Esophagus mucosa (tissue), 1 donor: ENCODE data around the gene TXNDC16. TPM values are rescaled to one million over a fixed set of nuclear protein-coding genes. Genes with fewer than 3 reads are reported as not detected.
"Not testable (repeated sequence)": the region's sequence is repeated elsewhere in the genome, so short reads cannot be mapped to it uniquely, and the experiment has no call there.

Experiments used
- ATAC-seq: fragments of 200-7000 bp; cut with Tn5 transposase; one replicate; pipeline ENCODE4 v1.9.1; 2020
- total RNA-seq: library from RNA; stranded (reverse); gene quantifications from one replicate; pipeline ENCODE4 v1.2.4, GENCODE V29; 2023
- donor health status: DM: yes; HTN: yes; CAD: no.

The TXNDC16 gene, protein sequence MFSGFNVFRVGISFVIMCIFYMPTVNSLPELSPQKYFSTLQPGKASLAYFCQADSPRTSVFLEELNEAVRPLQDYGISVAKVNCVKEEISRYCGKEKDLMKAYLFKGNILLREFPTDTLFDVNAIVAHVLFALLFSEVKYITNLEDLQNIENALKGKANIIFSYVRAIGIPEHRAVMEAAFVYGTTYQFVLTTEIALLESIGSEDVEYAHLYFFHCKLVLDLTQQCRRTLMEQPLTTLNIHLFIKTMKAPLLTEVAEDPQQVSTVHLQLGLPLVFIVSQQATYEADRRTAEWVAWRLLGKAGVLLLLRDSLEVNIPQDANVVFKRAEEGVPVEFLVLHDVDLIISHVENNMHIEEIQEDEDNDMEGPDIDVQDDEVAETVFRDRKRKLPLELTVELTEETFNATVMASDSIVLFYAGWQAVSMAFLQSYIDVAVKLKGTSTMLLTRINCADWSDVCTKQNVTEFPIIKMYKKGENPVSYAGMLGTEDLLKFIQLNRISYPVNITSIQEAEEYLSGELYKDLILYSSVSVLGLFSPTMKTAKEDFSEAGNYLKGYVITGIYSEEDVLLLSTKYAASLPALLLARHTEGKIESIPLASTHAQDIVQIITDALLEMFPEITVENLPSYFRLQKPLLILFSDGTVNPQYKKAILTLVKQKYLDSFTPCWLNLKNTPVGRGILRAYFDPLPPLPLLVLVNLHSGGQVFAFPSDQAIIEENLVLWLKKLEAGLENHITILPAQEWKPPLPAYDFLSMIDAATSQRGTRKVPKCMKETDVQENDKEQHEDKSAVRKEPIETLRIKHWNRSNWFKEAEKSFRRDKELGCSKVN
- total RNA-seq = 3.5 TPM

DNA sequence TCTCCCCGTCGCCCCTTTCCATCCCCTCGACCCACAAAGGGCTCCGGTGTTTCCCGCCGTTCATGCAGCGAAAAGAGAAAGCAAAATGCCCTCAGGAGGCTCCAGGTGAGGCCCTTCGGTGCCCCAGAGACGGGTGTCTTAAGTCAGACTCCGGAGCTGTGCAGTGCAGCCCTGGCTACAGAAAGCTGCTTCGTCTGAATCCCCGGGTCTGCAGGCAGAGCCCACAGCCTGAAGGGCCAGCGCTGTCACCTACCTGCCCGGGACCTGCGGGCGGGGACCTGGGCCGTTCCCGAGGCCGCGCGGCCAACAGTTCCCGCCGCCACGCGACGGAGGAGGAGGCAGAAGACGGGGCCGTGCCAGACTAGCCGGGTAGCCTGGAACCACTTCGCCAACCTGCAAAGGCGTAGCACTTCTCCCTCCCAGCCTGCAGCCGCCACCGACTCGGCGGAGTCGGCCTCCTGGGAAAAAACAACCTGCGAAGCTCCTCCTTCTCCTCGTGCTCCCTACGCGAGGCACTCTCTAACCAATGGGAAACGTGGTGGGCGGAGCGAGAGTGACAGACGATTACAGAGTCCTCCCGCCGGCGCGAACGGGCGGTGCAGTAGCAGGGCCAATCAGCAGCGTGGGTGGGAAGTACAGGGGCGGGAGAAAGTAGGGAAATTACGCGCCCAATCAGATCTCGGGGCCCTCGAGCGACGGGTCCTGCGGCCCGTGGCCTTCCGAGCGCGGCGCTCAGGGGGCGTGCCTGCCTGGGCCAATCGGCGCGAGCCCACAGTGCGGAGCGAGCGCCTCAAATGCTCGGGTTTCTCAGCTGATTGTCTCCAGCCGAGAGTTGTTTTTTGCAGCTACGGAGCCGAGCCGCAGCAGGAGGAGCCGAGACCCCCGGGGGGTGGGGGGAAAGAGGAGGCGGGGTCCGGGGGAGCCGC lies at the start of gene TXNDC16, which contains the start of gene GPR137C:
Gene TXNDC16, minus strand, starts transcription at position 443 of the 926 bp plus-strand sequence. CDS start 8,948 bp downstream, outside the sequence.
Gene GPR137C, plus strand, starts transcription at position 774 of the 926 bp plus-strand sequence. CDS start 312 bp downstream, outside the sequence.
- peak; percentile 99 for ATAC-seq

DNA sequence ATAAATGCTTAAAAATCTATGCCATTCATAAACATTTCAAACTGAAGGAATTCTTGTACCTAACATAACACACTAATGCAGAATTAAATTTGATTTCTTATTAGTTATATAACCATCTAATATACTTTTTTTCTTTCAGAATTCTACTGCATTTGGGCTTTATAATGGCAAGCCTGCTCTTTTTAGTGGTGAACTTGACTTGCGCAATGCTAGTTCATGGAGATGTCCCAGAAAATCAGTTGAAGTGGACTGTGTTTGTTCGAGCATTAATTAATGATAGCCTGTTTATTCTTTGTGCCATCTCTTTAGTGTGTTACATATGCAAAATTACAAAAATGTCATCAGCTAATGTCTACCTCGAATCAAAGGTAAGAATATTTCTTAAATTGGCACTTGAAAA lies 47.7 kb upstream of the TXNDC16 start:
- no peak for ATAC-seq

DNA sequence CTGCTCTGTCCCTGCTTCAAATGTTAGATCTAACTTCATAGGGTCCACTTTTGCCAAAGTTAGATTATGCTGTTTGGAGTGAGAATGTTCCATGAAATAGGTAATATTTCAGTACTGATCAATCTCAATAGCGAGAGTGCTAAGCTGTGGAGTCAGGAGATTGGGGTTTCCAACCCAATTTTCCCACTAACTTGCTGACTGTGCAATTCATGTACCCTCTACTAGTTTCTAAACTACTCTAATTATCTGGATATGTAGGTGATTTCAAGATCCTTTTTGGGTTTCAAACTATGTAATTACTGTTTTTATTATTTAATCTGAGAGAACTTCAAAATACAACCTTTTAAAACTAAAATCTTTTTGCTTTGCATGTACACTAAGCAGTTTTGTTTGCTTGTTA lies 46.3 kb upstream of the TXNDC16 start:
- ATAC-seq = no peak

DNA sequence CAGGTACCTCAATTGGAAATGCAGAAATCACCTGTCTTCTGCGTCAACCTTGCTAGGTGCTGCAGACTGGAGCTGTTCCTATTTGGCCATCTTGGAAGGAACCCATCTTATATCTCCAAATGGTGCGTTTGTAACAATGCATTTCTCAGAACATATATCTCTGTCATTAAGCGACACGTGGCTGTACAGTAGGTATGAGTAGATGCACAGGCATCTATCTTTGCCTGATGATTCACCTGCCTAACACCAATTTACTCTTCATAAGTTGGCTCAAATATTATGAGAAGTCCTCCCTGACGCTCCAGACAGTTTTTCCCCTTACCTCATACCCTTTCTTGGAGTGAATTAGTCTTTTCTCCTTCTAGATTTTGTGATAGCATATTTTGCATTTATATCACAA lies 44.6 kb upstream of the TXNDC16 start:
- peak; percentile 52 for ATAC-seq

DNA sequence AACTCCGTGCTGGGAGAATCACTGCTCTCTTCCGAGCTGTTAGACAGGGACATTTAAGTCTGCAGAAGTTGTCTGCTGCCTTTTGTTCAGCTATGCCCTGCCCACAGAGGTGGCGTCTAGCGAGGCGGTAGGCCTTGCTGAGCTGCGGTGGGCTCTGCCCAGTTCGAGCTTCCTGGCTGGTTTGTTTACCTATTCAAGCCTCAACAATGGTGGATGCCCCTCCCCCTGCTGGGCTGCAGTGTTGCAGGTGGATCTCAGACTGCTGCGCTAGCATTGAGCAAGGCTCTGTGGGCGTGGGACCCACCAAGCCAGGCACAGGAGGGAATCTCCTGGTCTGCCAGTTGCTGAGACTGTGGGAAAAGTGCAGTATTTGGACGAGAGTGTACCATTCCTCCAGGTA lies 44.0 kb upstream of the TXNDC16 start:
- ATAC-seq = no peak

DNA sequence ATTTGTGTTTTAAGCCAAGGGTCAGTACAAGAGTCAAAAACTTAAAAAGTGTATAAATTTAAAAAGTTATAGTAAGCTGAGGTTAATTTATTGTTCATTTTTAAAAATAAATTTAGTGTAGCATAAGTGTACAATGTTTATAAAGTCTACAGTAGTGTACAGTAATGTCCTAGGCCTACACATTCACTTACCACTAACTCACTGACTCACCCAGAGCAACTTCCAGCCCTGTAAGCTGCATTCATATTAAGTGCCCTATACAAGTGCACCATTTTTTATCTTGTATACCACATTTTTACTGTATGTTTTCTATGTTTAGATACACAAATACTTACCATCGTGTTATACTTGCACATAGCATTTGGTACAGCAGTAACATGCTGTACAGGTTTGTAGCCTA lies 38.0 kb upstream of the TXNDC16 start:
- no peak for ATAC-seq

DNA sequence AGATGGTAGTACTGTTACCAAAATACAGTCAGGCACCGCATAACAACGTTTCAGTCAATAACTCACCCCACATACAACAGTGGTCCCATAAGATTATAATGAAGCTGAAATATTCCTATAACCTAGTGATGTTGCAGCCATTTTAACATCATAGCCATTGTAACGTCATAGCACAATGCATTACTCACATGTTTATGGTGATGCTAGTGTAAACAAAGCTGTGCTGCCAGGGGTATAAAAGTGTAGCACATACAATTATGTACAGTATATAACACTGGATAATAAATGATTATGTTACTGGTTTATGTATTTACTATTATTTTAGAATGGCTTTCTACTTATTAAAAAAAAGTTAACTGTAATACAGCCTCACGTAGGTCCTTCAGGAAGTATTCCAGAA lies 37.3 kb upstream of the TXNDC16 start:
- ATAC-seq = no peak

DNA sequence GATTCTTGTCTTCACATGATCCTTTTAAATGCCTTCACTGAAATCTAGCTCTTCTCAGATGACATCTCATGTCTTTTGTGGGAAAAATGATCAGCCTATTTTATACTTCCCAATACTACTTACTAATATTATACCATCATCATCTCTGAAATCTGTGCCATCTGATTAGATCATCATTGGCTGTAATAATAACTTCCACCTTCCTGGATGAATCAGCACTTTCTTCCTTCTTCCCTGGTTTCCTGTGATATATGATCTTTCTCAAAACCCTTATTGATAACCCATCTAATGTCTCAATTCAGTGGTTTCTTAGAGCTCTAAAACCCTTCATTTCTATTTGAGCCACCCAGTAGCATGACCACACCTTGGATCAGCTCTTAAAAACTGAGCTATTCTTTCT lies 31.2 kb upstream of the TXNDC16 start:
- no peak for ATAC-seq

DNA sequence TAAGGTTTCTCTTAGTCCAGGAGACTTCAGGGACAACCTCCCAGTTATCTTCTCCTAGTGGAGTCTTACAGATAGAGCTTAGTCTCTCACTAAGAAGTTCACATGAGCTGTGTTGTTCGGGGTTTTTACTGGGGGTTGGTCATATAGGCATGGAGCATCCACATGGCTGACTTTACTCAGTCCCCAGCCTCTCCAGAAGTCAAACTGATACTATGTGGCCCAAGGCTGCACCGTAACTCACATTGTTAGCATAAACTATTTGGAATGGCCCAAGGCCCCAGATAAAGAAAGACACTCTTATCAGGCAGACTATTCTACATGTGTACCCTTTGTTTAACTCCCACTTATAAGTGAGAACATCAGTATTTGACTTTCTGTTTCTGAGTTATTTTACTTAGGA lies 23.6 kb upstream of the TXNDC16 start:
- no peak for ATAC-seq

DNA sequence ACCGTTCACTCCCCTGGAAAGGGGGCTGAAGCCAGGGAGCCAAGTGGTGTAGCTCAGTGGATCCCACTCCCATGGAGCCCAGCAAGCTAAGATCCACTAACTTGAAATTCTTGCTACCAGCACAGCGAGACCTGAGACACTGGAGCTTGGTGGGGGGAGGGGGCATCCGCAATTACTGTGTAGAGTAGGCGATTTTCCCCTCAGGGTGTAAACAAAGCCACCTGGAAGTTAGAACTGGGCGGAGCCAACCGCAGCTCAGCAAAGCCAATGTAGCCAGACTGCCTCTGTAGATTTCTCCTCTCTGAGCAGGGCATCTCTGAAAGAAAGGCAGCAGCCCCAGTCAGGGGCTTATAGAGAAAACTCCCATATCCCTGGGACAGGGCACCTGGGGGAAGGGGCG lies 16.1 kb upstream of the TXNDC16 start:
- ATAC-seq = not testable (repeated sequence)

DNA sequence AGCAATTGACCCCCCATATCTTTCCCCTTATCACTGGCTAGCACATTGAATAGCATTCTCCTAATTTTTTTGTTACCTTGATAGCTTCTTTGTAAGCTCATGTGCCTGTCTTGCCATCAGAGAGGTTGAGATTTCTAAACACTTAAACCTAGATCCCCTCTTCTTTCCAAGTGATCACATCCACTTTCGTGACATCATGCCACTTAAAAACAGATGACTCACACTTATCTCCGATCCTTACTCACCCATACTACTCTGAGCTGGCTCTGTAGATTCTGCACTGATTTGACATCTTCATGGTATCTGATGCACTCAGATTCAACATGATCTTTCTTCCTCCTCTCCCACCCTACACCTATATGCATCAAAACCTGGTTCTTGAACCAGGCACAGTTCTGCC lies 10.8 kb upstream of the TXNDC16 start:
- ATAC-seq = no peak

DNA sequence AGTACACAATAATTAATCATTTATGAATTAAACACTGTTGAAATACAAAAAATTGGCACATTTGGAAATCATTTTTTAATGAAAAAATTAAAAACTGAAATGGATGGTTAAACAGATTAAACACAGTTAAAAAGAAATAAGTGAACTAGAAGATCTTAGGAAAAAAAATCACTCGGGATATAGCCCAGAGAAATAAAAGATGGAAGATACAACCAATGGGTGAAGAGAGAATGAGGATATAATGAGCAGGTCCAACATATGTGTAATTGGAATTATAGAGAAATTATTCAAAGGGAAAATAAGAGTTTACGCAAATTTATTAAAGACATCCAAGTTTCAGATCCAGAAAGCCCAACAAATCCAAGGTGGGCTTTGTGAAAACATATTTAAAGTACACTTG lies 6.4 kb upstream of the TXNDC16 start:
- no peak for ATAC-seq

DNA sequence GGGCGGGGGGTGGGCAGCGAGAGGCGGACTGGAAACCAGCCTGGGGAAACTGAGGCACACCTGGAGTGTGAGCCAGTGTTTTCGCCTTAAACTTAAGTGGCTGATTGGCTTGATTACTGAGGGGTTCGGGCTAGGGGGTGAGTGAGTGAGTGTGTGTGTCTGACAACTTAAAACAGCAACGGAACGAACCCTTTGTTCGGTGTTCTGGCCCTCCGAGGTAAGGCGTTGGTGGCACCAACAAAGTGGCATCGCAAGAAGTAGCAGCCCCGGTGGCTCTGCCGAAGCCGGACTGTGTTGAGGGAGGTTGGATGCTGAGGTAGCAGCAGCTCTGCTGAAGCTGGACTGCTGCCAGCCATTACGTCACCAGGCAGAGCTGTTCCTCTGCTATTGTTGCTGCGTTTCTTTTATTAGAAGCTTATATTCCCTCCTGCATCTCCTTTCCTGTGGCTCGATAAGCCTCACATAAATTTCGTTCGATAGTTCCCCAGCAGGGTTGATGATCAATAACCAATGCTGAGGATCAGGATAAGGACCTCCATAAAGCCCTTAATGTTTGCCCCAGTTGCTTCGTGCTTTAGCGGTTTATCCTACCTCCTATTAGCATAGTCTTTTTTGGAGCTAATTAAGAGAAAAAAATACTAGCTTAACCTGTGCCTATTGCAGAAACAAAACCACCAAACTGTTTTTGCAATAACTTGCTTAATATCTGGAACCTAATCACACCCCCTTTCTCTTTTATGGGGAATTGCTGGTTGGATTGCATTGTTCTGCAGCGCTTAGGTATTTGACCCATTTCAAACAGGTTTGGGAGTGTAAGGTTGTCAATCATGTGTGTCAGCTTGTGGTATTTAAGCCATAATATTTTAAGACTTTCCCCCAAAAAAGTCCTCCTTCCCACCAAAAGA lies 1.6 kb upstream of the TXNDC16 start:
- ATAC-seq = peak; percentile 33

DNA sequence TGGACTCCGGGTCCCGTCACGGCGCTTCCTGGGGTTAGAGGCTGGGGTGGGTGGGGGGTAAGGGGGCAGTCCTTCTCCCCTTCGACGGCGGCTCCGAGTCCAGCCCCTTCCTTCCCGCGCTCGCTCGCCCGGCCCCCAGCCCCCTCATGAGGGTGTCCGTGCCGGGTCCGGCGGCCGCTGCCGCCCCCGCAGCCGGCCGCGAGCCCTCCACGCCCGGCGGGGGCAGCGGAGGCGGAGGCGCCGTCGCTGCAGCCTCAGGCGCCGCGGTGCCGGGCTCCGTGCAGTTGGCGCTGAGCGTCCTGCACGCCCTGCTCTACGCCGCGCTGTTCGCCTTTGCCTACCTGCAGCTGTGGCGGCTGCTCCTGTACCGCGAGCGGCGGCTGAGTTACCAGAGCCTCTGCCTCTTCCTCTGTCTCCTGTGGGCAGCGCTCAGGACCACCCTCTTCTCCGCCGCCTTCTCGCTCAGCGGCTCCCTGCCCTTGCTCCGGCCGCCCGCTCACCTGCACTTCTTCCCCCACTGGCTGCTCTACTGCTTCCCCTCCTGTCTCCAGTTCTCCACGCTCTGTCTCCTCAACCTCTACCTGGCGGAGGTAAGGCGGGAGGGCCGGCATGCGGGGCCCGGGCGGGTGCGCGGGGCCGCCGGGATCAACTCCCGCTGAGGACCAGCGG lies 831 bp upstream of the TXNDC16 start:
- ATAC-seq = peak; percentile 29

DNA sequence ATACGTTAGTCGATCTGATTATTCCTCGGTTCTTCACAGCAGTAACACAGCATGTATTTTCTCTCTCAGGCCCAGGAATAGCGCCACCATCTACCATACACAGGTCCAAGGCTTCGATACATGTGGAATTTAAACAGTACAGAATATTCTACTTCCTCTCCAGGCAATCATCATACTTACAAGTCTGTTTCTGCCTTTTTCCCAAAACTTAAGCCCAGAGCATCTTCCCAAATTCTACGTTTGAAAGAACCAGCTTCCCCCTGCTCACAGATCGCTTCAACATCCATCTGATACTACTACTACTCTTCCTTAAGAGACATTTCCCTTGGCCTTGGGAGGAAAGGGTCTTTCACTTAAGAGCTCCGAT lies 626 bp downstream of the TXNDC16 start:
- ATAC-seq = no peak

DNA sequence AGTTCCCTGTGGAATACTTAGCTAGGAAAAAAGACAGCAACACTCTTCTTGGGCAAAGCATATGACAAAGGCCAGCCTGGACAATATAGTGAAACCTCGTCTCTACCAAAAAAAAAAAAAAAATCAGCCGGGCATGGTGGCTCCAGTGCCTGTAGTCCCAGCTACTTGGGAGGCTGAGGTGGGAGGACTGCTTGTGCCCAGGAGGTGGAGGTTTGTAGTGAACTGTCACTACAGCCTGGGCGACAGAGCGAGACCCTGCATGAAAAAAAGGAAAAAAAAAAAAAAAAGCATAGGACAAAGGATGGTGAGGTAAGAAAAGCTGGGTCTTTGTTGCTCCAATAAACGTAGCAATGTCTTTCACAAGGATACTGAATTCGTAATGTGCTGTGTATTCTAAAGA lies 1.1 kb downstream of the TXNDC16 start:
- no peak for ATAC-seq

DNA sequence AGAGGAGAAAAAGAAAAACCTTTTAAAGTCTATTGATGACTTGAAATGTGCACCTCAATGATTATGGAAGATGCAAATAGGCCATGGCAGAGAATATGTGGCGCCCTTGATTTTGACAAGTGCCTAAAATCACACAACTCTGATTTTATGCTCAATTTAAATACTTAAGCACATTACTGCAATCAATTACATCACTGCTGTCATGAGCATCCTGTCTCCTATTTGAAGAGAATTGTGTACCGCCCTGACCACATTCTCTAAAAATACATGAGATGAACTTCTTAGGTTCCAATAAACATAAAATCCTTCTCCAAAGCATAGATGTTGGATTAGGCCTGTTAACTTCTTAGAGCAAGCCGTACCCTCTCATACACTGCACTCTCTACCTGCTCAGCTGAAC lies 1.6 kb downstream of the TXNDC16 start:
- ATAC-seq = no peak

DNA sequence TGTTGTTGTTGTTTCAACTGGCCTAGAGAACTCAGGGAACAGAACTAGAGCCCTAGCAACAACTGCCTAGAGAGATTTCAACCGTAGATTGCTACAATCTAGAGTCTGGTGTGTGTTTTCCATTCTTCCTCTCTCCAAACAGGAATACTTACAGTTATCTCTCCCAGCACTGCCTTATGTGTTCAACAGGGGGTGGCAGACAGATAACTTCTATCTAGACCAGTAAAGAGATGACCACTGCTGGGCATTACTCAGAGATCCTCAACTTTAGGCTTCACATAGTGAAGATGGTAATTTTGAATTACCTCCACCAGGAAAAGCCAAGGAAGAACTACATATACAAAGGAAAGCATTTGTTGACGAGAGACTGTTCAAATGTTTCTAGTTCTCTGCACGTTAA lies 4.8 kb downstream of the TXNDC16 start:
- no peak for ATAC-seq

DNA sequence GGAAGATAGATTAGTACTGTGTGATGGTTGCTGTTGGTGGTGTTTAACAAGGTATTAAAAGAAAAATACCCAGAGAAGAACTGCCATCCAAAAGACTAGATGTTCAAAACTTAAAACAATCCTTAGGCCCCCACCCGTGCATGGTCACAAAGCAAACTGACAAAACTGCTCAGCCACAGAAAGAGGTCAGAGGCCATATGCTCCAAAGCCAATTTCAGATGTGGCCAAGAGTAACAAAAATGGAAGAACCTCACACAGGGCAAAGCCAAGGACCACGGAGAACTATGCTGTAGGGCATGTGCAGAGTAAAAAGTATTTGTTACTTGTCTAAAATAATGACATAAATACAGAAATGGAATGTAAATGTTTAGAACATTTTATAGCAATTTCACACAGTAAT lies 5.3 kb downstream of the TXNDC16 start:
- ATAC-seq = no peak

DNA sequence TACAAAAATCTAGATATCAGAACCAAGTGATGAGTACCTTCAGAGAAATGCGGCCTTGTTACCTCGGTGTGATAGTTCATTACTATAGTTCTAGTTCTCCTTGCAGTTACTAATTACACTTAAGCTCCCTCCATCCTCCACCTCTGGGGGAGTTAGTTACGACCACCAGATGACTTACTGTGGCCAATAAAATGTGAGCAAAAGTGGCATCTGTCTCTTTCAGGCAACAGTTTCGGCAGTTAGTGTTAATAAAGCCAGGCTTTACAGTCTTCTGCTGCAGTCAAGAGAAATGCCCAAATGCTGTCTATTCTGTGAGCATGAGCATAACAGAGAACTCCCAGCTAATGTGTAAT lies 6.0 kb downstream of the TXNDC16 start:
- ATAC-seq = no peak
